GM12891 (cell line): ENCODE data around the gene HAGH.
A peak's percentile ranks its signal among the peaks of the same experiment; 100 is the strongest.

ENCODE experiments used
- DNase-seq: peaks from one replicate; pipeline ENCODE4 v3.0.0; 2011; ENCODE audit warnings: low spot score; ENCODE audit not compliant: insufficient read length
- FAIRE-seq: peaks from 2 replicates; lab custom pipeline; 2011; peaks lifted over from hg19 to GRCh38; lab: Jason Lieb, UNC
- PAX5 ChIP-seq: IDR thresholded peaks from 2 replicates; pipeline ENCODE4 v1.6.1; 2011; ENCODE audit warnings: low read length, moderate library complexity, mild to moderate bottlenecking; ENCODE audit not compliant: insufficient read depth, severe bottlenecking
- POLR2A ChIP-seq: IDR thresholded peaks from 2 replicates; pipeline ENCODE4 v1.6.1; 2011; ENCODE audit warnings: low read depth, low read length, control low read depth
- POLR2AphosphoS5 ChIP-seq: IDR thresholded peaks from 2 replicates; pipeline ENCODE4 v1.6.1; 2011; ENCODE audit warnings: low read depth, low read length, control low read depth
- POU2F2 ChIP-seq: IDR thresholded peaks from 2 replicates; pipeline ENCODE4 v1.6.1; 2011; ENCODE audit warnings: low read depth, mild to moderate bottlenecking, control low read depth, low read length, moderate library complexity
- SPI1 ChIP-seq: IDR thresholded peaks from 2 replicates; pipeline ENCODE4 v1.6.1; 2011; ENCODE audit warnings: low read depth, low read length, control low read depth
- TAF1 ChIP-seq: IDR thresholded peaks from 2 replicates; pipeline ENCODE4 v1.6.1; 2011; ENCODE audit warnings: low read depth, low read length, control low read depth

Gene HAGH

DNA sequence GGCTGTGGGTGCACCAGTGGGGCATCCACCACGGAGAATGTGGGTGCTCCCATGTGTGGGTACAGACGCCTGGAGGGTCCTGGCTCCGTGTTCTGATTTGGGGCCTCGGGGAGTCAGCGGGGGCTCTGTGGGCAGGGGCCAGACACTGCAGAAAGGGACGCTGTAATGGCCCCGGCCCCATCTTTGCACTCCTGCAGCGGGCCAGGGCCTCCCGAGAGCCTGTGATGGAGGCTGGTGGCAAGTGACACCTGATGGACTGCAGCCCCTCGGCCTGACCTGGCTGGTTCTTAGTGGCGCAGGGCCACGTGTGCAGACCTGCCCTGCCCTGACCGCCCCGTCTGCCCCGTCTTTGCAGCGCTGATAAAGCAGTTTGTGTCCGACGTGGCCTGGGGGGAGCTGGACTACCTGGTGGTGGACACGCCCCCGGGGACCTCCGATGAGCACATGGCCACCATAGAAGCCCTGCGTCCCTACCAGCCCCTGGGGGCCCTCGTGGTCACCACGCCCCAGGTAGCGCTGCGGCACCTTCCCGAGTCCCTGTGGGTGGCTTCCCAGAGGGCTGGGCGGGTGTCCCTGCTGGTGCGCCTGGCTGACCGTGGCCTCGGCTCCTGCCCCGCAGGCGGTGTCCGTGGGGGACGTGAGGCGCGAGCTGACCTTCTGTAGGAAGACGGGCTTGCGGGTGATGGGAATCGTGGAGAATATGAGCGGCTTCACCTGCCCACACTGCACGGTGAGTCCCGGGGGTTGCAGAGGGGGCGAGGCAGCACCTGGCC, 39.1 kb downstream of the HAGH start:
- no peak for DNase-seq
- FAIRE-seq = no peak

DNA sequence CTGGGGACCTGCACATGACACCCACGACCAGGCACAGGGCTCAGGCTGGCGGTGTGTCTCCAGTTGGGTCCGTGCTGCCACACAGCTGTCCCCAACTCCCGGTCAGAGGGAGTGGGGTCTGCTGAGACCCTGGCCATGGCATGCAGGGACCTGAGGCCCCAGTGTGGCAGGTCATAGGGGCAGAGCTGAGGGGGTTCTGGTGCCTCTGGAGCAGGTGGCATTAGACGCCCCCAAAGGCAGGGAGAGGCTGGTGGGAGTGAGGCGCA, 39.6 kb downstream of the HAGH start:
- TF ChIP-seq POLR2A (no peak), PAX5 (no peak), TAF1 (no peak), POLR2AphosphoS5 (no peak), SPI1 (no peak), POU2F2 (no peak)
- FAIRE-seq (no peak), DNase-seq (no peak)

More for the DNA sequence above, 39.1 kb downstream of the HAGH start:
- TF ChIP-seq TAF1 (no peak), POLR2AphosphoS5 (no peak), POU2F2 (no peak), SPI1 (no peak), PAX5 (no peak), POLR2A (no peak)

DNA sequence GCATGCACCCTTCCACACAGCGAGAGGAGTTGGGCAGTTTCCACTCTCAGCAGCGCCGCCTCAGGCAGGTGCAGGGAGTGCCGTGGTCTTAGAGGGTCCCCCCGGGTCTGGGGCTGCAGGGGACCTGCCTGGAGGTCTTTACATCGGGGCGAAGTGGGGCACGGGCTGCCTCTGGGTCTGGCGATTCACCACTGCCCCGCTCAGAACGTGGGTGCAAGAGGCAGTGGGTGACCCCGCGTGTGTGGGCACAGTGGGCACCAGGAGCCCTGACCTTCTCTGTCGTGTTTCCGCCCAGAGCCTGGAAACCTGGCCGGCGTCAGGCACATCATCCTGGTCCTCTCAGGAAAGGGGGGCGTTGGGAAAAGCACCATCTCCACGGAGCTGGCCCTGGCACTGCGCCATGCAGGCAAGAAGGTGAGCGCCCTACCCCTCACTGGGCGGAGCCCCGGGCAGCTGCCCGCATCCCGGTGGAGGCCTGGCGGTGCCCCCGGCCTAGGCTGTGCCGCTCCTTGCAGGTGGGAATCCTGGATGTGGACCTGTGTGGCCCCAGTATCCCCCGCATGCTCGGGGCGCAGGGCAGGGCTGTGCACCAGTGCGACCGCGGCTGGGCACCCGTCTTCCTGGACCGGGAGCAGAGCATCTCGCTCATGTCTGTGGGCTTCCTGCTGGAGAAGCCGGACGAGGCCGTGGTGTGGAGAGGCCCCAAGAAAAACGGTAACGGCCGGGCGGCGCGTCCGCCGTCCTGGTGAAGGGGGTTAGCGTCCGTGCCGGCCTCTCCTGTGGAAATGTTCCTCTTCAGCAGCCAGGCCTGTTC, 40.2 kb downstream of the HAGH start:
- TF ChIP-seq POLR2A = no peak
- TF ChIP-seq PAX5 = no peak
- no peak for TF ChIP-seq POU2F2
- no peak for TF ChIP-seq SPI1
- no peak for TF ChIP-seq TAF1
- TF ChIP-seq POLR2AphosphoS5 = no peak
- DNase-seq = no peak
- no peak for FAIRE-seq

DNA sequence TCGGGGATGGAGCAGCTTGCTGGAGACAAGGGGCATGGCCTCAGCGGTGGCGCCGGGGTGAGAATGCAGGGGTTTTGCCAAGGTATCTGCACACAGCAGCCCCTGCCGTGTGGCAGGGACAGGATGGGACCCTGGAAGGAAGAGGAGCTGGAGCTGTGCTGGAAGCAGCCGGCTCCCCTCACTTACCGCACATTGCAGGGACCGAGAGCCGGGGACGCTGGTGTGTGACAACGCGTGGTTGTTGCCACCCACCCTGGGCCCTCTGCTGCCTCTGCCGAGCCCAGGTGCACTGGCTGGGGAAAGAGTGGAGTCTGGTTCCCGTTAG, 40.8 kb downstream of the HAGH start:
- TF ChIP-seq POLR2A = no peak
- TF ChIP-seq SPI1 = no peak
- no peak for TF ChIP-seq POLR2AphosphoS5
- no peak for TF ChIP-seq PAX5
- no peak for TF ChIP-seq TAF1
- TF ChIP-seq POU2F2 = no peak
- no peak for FAIRE-seq
- DNase-seq = no peak

DNA sequence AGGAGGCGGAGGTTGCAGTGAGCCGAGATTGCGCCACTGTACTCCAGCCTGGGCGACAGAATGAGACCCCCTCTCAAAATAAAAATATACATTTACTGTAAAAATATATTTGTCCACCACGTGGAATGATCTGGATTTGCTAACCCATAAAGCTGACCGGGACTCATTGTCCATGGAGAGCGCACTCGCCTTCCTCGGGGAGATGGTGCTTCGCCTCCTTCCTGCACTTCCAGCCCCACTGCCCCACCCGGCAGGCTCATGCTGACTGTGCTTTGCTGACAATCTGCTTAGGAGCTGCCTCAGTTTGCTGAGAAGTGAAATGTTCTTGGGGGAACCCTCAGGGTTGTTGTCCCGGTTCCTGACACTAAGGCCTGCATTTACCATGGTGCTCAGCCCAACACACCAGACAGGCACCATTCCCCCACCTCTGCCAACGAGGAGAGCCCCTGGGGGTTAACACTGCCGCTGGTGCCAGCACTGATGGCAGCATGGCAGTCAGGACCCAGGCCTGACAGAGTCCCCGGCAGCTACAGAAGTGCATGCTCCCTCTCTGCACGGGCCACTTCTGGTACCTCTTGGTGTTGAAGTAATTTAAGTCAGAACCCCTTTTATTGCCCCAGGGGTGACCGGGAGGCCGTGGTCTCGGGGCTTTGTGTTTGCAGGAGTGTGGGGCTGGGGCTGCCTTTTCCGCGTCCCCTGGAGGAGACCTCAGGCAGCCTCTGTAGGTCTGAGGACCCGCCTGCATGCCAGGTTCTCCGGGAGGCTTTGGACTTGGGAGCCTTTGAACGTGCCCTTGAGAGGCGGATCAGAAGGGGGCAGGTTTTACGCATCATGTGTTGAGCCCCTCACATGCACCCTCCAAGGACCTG, 41.4 kb downstream of the HAGH start:
- DNase-seq (no peak), FAIRE-seq (no peak)
- TF ChIP-seq POU2F2 = no peak
- no peak for TF ChIP-seq TAF1
- TF ChIP-seq POLR2AphosphoS5 = no peak
- no peak for TF ChIP-seq PAX5
- TF ChIP-seq SPI1 = no peak
- TF ChIP-seq POLR2A = no peak

DNA sequence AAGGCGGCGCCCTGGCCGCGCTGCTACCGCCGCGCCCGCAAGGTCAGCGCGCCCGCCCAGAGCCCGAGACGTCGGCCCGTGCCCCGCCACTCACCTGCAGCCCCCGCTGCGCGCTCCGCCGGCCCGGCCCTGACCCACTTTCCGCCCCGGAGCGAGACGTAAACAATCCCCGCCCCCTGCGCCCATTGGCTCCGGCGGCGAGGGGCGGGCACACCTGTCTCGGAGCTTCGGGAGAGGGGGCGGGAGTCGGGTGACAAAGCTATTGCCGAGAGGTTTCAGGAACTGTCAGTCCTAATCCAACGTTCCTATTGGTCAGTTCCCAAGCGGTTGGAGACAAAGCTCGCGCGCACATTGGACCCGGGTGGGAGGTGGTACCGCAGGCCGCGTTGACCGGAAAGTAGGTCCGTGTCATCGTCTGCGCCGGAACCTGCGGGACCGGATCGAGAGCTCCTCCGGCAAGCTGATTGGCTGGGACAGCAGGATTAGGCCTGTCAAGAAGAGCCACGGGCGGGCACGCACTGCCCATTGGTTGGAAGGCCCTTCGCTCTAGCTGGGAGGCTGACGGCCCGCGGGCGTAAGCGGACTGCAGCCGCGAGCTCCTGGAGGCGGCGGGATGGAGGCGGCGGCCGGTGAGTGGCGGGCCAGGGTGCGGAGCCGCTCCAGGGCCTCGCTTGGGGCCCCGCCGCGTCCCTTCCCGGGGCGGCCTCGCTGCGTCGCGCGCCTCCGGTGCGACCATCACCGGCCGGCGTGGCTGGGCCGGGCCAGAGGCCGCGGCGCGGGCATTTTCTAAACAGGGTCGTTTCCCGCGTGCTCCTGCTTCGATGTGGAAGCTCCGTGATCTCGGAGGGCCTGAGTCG, 44.0 kb downstream of the HAGH start, which contains the start of the genes NUBP2 and SPSB3:
Gene NUBP2 (plus strand): TSS at position 553 of the 857 bp plus-strand sequence. CDS start 61 bp downstream, at position 614.
Gene SPSB3 (minus strand): TSS at position 164 of the 857 bp plus-strand sequence. CDS start 1,088 bp downstream, outside the sequence.
- FAIRE-seq (peak; percentile 100), DNase-seq (peak; percentile 99)
- TF ChIP-seq TAF1 = peak; percentile 55
- peak; percentile 29; the same call in 1 of the 2 replicates for TF ChIP-seq POLR2AphosphoS5
- TF ChIP-seq POLR2A = peak; percentile 80
- peak; percentile 29 for TF ChIP-seq POU2F2
- TF ChIP-seq PAX5 = no peak

DNA sequence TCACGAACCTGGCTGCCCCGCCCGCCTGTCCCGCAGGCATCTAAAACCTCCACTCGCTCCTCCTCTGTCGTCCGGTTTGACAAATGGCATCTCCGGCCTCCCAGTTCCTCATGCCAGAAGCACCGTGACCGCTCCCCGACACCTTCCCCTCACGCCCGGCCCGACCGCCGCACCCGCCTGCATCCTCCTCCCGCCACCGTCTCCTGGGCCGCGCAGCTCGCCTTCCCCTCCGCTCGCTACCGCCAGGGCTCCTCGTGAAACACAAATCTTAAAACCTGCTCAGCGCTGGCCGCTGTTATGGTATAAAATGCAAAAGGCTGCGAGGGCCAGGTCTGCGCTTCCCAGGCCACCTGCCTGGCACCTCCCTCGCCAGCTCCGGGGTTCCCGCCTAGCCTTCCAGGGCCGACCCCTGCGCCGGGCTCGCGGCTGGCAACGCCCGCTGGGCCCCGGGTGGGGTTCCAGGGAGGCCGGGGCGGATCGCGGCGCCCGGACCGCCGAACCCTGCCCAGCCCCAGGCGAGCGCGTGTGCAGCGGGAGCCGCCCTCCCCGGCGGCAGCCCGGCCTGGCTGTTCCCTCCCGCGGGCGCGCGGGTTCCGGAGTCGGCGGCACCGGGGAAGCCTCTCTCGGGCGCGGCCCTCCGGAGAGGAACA, 44.7 kb downstream of the HAGH start:
- DNase-seq (no peak), FAIRE-seq (peak; percentile 71)
- TF ChIP-seq POU2F2 (no peak), SPI1 (peak; percentile 29; the same call in 1 of the 2 replicates)

DNA sequence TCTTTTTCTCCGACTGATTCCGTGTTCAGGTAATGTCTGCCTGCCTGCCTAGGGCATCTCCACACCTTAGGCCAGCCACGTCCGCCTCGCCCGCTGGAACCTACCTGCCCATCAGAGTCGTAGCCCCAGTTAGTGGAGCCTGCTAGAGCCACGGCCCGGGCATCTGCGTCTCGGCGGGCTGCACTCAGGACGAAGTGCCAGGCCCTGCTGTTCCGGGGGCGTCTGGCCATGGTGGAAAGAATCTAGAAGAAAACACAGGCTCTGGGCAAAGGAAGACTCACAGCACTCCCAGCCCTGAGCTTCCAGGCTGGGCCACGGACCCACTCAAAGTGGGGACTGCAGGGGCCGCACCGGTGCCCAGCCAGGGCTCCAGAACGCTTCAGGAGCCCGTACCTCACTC, 45.4 kb downstream of the HAGH start:
- FAIRE-seq (no peak), DNase-seq (no peak)
- TF ChIP-seq TAF1 (no peak), SPI1 (no peak), POLR2AphosphoS5 (no peak), PAX5 (no peak), POU2F2 (no peak), POLR2A (no peak)
